Breast epithelium (tissue), 3 donors: ENCODE results near the gene ACP4.
"Not testable (repeated sequence)": the region's sequence is repeated elsewhere in the genome, so short reads cannot be mapped to it uniquely, and the experiment has no call there.

ENCODE experiments used
- POLR2A ChIP-seq: fragments of 450-650 bp; IDR thresholded peaks from one replicate; pipeline ENCODE4 v1.6.1; 2016; ENCODE audit warnings: antibody characterized with exemption, mild to moderate bottlenecking, moderate library complexity
- POLR2AphosphoS5 ChIP-seq, 3 donors: sonication (generic); formaldehyde crosslinking; IDR thresholded peaks; one replicate each; pipeline ENCODE4 v1.6.1; 2017; ENCODE audit warnings: antibody characterized with exemption in 3 of 3
- TF ChIP-seq, protein P1 (sequence below), 3 donors: fragments of 450-650 bp; IDR thresholded peaks; one replicate each; pipeline ENCODE4 v1.5.1; 2016 to 2017; ENCODE audit warnings: antibody characterized with exemption in 3 of 3, mild to moderate bottlenecking in 3 of 3, moderate library complexity in 3 of 3

DNA sequence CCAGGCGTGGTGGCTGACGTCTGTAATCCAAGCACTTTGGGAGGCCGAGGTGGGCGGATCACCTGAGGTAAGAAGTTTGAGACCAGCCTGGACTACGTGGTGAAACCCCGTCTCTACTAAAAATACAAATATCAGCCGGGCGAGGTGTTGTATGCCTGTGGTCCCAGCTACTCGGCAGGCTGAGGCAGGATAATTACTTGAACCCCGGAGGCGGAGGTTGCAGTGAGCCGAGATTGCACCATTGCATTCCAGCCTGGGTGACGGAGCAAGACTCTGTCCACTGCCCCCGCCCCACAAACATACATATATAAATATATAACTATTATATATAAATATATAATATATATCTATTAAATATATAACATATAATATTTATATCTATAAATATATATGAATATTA is 43.1 kb upstream of the ACP4 start:
- TF ChIP-seq, protein P1, sequence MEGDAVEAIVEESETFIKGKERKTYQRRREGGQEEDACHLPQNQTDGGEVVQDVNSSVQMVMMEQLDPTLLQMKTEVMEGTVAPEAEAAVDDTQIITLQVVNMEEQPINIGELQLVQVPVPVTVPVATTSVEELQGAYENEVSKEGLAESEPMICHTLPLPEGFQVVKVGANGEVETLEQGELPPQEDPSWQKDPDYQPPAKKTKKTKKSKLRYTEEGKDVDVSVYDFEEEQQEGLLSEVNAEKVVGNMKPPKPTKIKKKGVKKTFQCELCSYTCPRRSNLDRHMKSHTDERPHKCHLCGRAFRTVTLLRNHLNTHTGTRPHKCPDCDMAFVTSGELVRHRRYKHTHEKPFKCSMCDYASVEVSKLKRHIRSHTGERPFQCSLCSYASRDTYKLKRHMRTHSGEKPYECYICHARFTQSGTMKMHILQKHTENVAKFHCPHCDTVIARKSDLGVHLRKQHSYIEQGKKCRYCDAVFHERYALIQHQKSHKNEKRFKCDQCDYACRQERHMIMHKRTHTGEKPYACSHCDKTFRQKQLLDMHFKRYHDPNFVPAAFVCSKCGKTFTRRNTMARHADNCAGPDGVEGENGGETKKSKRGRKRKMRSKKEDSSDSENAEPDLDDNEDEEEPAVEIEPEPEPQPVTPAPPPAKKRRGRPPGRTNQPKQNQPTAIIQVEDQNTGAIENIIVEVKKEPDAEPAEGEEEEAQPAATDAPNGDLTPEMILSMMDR (IDR thresholded peaks at IDR 0.05): not testable (repeated sequence)
- TF ChIP-seq POLR2A; POLR2AphosphoS5 (IDR thresholded peaks at IDR 0.05): not testable (repeated sequence)
